Retinal pigment epithelial cell (primary cell): ENCODE results near the gene C1QTNF9B.

Source experiments
- DNase-seq: peaks from one replicate; pipeline ENCODE4 v3.0.0-alpha.2; 2010; ENCODE audit warnings: low read depth
- H3K4me3 ChIP-seq: 2 replicates; pipeline ENCODE4 v1.5.1; 2011; ENCODE audit warnings: mild to moderate bottlenecking, low read length, control low read depth, moderate library complexity
- TF ChIP-seq, protein P1 (sequence below): conservative IDR thresholded peaks from 2 replicates; pipeline ENCODE4 v1.5.1; 2011; ENCODE audit warnings: low read depth, low read length, control low read depth, inconsistent platforms

C1QTNF9B gene

DNA sequence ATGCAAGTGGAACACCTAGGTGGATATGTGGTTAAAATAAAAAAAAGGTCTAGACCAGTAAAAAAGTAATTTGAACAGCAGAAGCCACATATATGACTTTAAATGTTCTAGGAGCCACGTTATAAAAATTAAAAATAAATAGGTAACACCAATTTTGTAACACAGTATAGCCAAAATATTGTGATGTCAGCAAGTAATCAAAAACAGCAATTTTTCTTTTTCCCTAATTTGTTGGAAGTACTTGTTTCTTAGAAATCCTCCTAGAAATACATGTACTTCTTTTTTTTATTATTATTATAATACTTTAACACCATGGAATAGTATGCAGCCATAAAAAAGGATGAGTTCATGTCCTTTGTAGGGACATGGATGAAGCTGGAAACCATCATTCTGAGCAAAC is 25.7 kb upstream of the C1QTNF9B start:
- no peak for DNase-seq
- H3K4me3 ChIP-seq: no peak overlapping the region
- TF ChIP-seq, protein P1, sequence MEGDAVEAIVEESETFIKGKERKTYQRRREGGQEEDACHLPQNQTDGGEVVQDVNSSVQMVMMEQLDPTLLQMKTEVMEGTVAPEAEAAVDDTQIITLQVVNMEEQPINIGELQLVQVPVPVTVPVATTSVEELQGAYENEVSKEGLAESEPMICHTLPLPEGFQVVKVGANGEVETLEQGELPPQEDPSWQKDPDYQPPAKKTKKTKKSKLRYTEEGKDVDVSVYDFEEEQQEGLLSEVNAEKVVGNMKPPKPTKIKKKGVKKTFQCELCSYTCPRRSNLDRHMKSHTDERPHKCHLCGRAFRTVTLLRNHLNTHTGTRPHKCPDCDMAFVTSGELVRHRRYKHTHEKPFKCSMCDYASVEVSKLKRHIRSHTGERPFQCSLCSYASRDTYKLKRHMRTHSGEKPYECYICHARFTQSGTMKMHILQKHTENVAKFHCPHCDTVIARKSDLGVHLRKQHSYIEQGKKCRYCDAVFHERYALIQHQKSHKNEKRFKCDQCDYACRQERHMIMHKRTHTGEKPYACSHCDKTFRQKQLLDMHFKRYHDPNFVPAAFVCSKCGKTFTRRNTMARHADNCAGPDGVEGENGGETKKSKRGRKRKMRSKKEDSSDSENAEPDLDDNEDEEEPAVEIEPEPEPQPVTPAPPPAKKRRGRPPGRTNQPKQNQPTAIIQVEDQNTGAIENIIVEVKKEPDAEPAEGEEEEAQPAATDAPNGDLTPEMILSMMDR: no peak

DNA sequence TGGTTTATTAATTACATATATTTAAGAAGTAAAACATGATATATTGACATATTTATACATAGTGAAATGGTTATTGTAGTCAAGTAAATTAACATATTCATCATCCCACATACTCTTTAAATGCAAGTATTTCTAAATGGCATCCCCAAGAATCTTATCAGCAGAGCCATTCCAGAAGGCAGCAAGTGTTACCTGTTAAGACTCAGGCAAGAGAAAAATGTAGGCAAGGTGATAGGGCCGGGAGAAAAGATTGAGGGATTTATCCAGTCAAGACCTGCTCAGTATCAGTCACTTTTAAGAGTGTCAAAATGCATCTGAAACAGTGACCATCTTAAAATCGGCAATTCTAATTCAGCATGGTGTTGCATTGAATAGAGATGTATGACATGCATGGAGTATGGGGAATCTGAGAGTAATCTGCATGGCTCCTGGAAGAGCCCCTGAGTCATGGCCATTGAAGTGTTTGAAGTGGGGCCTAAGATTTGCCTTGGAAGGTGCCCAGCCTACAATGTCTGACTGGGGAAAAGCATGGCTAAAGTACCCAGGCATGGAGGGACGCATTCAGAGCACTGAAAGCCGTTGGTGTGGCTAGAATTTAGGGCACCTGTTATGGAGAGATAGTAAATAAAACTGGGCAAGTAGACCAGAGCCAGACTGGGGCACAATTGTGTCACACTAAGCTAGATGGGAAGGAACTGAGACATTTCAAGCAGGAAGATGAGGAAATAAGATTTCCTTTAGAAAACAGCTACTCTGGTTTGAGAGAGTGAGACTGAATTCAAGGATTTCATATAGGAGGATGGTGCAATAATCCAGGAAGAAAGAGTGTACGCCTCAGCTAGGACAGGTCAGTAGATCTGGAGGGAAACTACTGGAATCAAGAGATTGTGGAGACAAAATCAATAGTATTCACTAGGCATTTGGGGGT is 25.0 kb upstream of the C1QTNF9B start:
- DNase-seq: no peak
- TF ChIP-seq, protein P1: no peak

DNA sequence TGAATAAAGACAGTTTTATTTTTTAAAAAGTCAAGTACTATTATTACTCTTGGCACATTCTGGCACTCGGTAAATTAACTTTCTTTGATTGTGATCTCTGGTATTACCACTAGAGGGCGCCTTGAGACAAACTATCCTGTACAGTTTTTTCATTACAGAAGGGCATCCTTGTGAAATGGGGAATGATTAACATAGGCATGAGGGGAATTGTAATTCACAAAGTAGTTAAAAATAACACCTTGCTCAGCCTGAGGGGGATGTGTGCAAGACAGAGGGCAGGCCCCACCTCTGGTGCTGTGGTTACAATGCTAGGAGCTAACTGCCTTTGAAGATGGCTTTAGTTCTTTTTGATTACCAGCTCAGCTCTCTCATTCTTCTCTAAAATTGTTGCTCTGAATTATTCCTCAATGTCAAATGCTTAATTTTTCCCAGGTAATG is 24.2 kb upstream of the C1QTNF9B start:
- TF ChIP-seq, protein P1: peak; percentile 68
- H3K4me3 ChIP-seq: no peak overlapping the region
- DNase-seq: peak; percentile 16

More for the DNA sequence above, 25.0 kb upstream of the C1QTNF9B start:
- H3K4me3 ChIP-seq: no peak overlapping the region

DNA sequence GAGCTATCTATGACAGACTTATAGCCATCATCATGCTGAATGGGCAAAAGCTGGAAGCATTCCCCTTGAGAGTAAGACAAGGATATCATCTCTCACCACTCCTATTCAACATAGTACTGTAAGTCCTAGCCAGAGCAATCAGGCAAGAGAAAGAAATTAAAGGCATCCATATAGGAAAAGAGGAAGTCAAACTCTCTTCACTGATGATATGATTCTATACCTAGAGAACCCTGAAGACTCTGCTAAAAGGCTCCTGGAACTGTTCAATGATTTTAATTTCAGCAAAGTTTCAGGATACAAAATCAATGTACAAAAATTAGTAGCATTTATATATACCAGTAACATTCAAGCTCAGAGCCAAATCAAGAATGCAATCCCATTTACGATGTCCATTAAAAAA is 21.7 kb upstream of the C1QTNF9B start:
- DNase-seq: no peak
- no peak overlapping the region for H3K4me3 ChIP-seq
- TF ChIP-seq, protein P1: no peak

DNA sequence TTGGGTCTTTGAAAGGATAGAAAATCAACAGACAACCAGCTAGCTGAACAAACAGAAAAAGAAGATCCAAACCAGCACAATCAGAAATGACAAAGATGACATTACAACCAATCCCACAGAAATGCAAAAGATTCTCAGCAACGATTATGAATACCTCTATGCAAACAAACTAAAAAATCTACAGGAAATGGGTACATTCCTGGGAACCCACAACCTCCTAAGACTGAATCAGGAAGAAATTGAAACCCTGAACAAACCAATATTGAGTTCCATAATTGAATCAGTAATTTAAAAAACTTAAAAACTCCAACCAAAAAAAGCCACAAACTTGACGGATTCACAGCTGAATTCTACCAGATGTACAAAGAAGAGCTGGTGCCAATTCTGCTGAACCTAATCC is 20.9 kb upstream of the C1QTNF9B start:
- TF ChIP-seq, protein P1: no peak
- H3K4me3 ChIP-seq: no peak overlapping the region
- no peak for DNase-seq

DNA sequence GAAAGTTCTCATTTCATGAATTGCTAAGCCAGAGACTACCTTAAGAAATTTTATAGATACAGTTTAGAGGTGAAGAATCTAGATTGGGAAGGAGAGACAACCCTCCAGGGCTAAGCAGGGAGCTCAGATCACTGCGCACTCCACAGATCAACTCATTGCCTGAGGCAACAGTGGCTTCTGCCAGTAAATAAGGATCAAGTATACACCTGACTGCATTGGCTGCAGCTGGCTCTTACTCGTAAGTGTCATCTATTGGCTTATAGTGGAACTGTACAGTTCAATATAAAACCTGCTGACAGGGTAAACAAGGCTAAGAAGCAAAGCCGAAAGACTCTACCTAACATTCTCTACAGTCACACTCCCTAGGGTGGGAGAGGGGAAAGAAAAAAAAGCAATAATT is 18.0 kb upstream of the C1QTNF9B start:
- no peak overlapping the region for H3K4me3 ChIP-seq
- TF ChIP-seq, protein P1: no peak
- no peak for DNase-seq

DNA sequence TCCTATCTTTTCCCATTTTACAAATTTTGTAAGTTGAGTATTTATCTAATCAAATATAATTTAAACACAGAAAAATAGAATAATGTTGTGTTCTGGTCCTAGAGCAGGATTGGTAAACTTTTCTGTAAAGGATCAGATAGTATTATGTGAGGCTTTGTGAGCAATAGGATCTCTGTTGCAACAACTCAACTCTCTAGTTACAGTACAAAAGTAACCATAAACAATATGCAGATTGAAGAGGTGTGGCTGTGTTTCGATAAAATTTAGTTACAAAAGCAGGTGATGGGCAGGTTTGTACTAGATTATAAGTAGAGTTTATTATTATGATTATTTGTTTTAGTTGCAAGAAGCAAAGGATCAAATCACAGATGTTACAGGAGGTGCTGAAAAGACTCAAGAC is 15.2 kb upstream of the C1QTNF9B start:
- H3K4me3 ChIP-seq: no peak overlapping the region
- no peak for DNase-seq
- TF ChIP-seq, protein P1: no peak
